HepG2 (cell line): ENCODE measurements around the gene MRM2. TPM values are rescaled to one million over a fixed set of nuclear protein-coding genes. Genes with fewer than 3 reads are reported as not detected.

Experiments used
- ARID3A ChIP-seq: IDR thresholded peaks from 2 replicates; pipeline ENCODE4 v1.6.1; 2012; ENCODE audit warnings: low read depth, low read length, improper control_type of control experiment
- ARID5B ChIP-seq: IDR thresholded peaks from 2 replicates; pipeline ENCODE4 v1.4.0; 2020; ENCODE audit warnings: mild to moderate bottlenecking, missing genetic modification reagents
- ETS1 ChIP-seq: sonication (generic); formaldehyde crosslinking; IDR thresholded peaks from 2 replicates; pipeline ENCODE4 v1.4.0; 2020; ENCODE audit warnings: missing genetic modification reagents
- NFKBIZ ChIP-seq: IDR thresholded peaks from 2 replicates; pipeline ENCODE4 v1.6.1; 2018; ENCODE audit warnings: missing genetic modification reagents, missing compliant biosample characterization
- UBTF ChIP-seq: sonication (generic); formaldehyde crosslinking; IDR thresholded peaks from 2 replicates; pipeline ENCODE4 v1.4.0; 2020; ENCODE audit warnings: mild to moderate bottlenecking, missing genetic modification reagents
- ZBTB40 ChIP-seq, 2 experiments: fragments of 450-650 bp in 1 of 2; sonication (generic) in 1 of 2; formaldehyde crosslinking in 1 of 2; IDR thresholded peaks; 2 replicates each; pipeline versions ENCODE4 v1.6.1 to v1.8.0; 2016 to 2022; ENCODE audit warnings: antibody characterized with exemption in 1 of 2, mild to moderate bottlenecking in 1 of 2, missing genetic modification reagents in 1 of 2
- ZNF329 ChIP-seq: sonication (generic); formaldehyde crosslinking; IDR thresholded peaks from 2 replicates; pipeline ENCODE4 v1.9.0; 2021; ENCODE audit warnings: low read depth, mild to moderate bottlenecking, missing genetic modification reagents
- ZNF782 ChIP-seq: sonication (generic); formaldehyde crosslinking; IDR thresholded peaks from 2 replicates; pipeline ENCODE4 v1.4.0; 2020; ENCODE audit warnings: missing genetic modification reagents, mild to moderate bottlenecking, borderline replicate concordance
- polyA plus RNA-seq, 8 experiments: library from polyadenylated mRNA; depleted of rRNA in 3 of 8; stranded (reverse) in 7 of 8; unstranded in 1 of 8; fragments of >200 nt; fragmentation: Illumina TruSeq in 4 of 8; extraction: Trizol in 4 of 8; gene quantifications; 2 replicates each; pipeline versions ENCODE4 v1.2.1 to v1.2.3, GENCODE V29; 2011 to 2016; ENCODE audit warnings: low read depth in 4 of 8, missing spikeins in 1 of 8, mixed read lengths in 1 of 8; ENCODE audit not compliant: insufficient read depth in 1 of 8
- total RNA-seq, 5 experiments: library from RNA; depleted of rRNA; stranded (reverse); fragments of >200 nt; fragmentation: Illumina TruSeq; extraction: Trizol; gene quantifications; 2 replicates each; pipeline ENCODE4 v1.2.3, GENCODE V29; 2016; ENCODE audit warnings: low read depth in 1 of 5

MRM2 gene
- total and polyA plus RNA-seq, 2 of the 13 experiments (the other 11 are each of a cell fraction or from before 2014, with no cell fraction given) = 13.2 to 34.2 TPM

- TF ChIP-seq ARID5B (peak; percentile 26; the same call in 1 of the 2 replicates), NFKBIZ (CRISPR knock-in tag) (no peak; the same call in 1 of the 2 replicates), ZNF329 (CRISPR knock-in tag) (no peak; the same call in 1 of the 2 replicates), ZBTB40 (IDR thresholded peaks at IDR 0.05) (no peak), ZBTB40 (CRISPR knock-in tag; IDR thresholded peaks at IDR 0.05) (no peak; the same call in 1 of the 2 replicates), UBTF (CRISPR knock-in tag) (peak; percentile 91), ZNF782 (peak; percentile 63; the same call in 1 of the 2 replicates), ARID3A (no peak), ETS1 (0 out of 2 replicates have a peak, but pooled peaks have one; percentile 50)
Measured at GRCh38 chr7:2232766-2233520, 9.1 kb downstream of the MRM2 start, which contains the start of gene MAD1L1 (continued).
